GM23338 (cell line): Measurements from ENCODE around the gene NKD1. TPM values are rescaled to one million over a fixed set of nuclear protein-coding genes. Genes with fewer than 3 reads are reported as not detected.

ENCODE experiments used
- ATAC-seq: fragments of 200-7000 bp; cut with Tn5 transposase; 3 replicates; pipeline ENCODE4 v1.9.1; 2020
- DNase-seq: peaks from one replicate; pipeline ENCODE4 v3.0.0-alpha.2; 2015; ENCODE audit warnings: low spot score
- H2AFZ ChIP-seq: fragments of 200-600 bp; sonication (generic); 2 replicates; pipeline ENCODE4 v1.8.0; 2016; ENCODE audit warnings: antibody characterized with exemption, mild to moderate bottlenecking, moderate library complexity
- H3F3A ChIP-seq: fragments of 200-600 bp; sonication (generic); replicated peaks from 2 replicates; pipeline ENCODE4 v1.8.0; 2017; ENCODE audit warnings: antibody characterized with exemption, mixed run types, low read depth
- H3K27ac ChIP-seq: fragments of 200-600 bp; sonication (generic); 2 replicates; pipeline ENCODE4 v1.6.1; 2016; ENCODE audit warnings: low read depth
- H3K27me3 ChIP-seq: fragments of 200-600 bp; sonication (generic); 2 replicates; pipeline ENCODE4 v1.8.0; 2016; ENCODE audit warnings: mild to moderate bottlenecking, mixed run types, moderate library complexity; ENCODE audit not compliant: insufficient read depth
- H3K36me3 ChIP-seq: fragments of 200-600 bp; sonication (generic); 2 replicates; pipeline ENCODE4 v1.8.0; 2016; ENCODE audit warnings: mild to moderate bottlenecking; ENCODE audit not compliant: insufficient read depth
- H3K4me1 ChIP-seq: fragments of 200-600 bp; sonication (generic); 2 replicates; pipeline ENCODE4 v1.8.0; 2016; ENCODE audit warnings: mild to moderate bottlenecking, moderate library complexity; ENCODE audit not compliant: insufficient read depth
- H3K4me2 ChIP-seq: fragments of 200-600 bp; sonication (generic); 2 replicates; pipeline ENCODE4 v1.7.1; 2017; ENCODE audit warnings: mixed run types
- H3K4me3 ChIP-seq: fragments of 200-600 bp; sonication (generic); 2 replicates; pipeline ENCODE4 v1.6.1; 2016; ENCODE audit warnings: mixed run types
- H3K79me2 ChIP-seq: fragments of 200-600 bp; sonication (generic); replicated peaks from 2 replicates; pipeline ENCODE4 v1.8.0; 2017; ENCODE audit warnings: mild to moderate bottlenecking; ENCODE audit not compliant: insufficient read depth
- H3K9me2 ChIP-seq: fragments of 200-600 bp; sonication (generic); 2 replicates; pipeline ENCODE4 v1.8.0; 2017; ENCODE audit not compliant: insufficient read depth
- H4K20me1 ChIP-seq: fragments of 200-600 bp; sonication (generic); replicated peaks from 2 replicates; pipeline ENCODE4 v1.8.0; 2017; ENCODE audit warnings: mild to moderate bottlenecking; ENCODE audit not compliant: insufficient read depth
- H3K27ac Mint-ChIP-seq: 2 replicates; pipeline ENCODE4 v1.8.0; 2020; ENCODE audit warnings: inconsistent platforms, mild to moderate bottlenecking, moderate library complexity, mixed read lengths
- H3K27me3 Mint-ChIP-seq: 3 replicates; pipeline ENCODE4 v1.8.0; 2022; ENCODE audit warnings: low read depth, mild to moderate bottlenecking, moderate library complexity, mixed read lengths, inconsistent platforms; ENCODE audit not compliant: insufficient read depth, poor library complexity
- H3K36me3 Mint-ChIP-seq: 3 replicates; pipeline ENCODE4 v1.8.0; 2021; ENCODE audit warnings: low read depth, mild to moderate bottlenecking, inconsistent platforms, moderate library complexity, mixed read lengths
- H3K4me1 Mint-ChIP-seq: 3 replicates; pipeline ENCODE4 v1.8.0; 2020; ENCODE audit warnings: mild to moderate bottlenecking, inconsistent platforms, mixed read lengths
- H3K4me3 Mint-ChIP-seq: 3 replicates; pipeline ENCODE4 v1.8.0; 2021; ENCODE audit warnings: moderate library complexity, mild to moderate bottlenecking, inconsistent platforms, mixed read lengths
- H3K9me3 Mint-ChIP-seq: 3 replicates; pipeline ENCODE4 v1.8.0; 2020; ENCODE audit warnings: moderate library complexity, mild to moderate bottlenecking, inconsistent platforms, mixed read lengths
- CTCF ChIP-seq, 2 experiments: fragments of 200-600 bp in 1 of 2; sonication (generic) in 1 of 2; conservative IDR thresholded peaks; 2 replicates each; pipeline versions ENCODE4 v1.5.1 to v1.6.1; 2016 to 2017; ENCODE audit warnings: antibody characterized with exemption in 2 of 2, low read depth in 2 of 2, mild to moderate bottlenecking in 2 of 2, moderate library complexity in 1 of 2
- REST ChIP-seq: IDR thresholded peaks from one replicate; pipeline ENCODE4 v1.6.1; 2018; ENCODE audit warnings: antibody characterized with exemption; ENCODE audit not compliant: unreplicated experiment
- polyA plus RNA-seq: library from polyadenylated mRNA; unstranded; fragments of >200 nt; fragmentation: Nextera tagmentation; extraction: Ambion mirVana; gene quantifications from 2 replicates; pipeline ENCODE4 v1.2.1, GENCODE V29; 2016
- total RNA-seq: library from RNA; depleted of rRNA; stranded (reverse); fragments of >200 nt; shearing (Covaris generic); gene quantifications from 2 replicates; pipeline ENCODE4 v1.2.3, GENCODE V29; 2014

Gene NKD1
- total and polyA plus RNA-seq, 2 experiments from 2014 or later, result 2.1 to 2.3 TPM

GRCh38 chr16:50667497-50668367, 119.5 kb downstream of the NKD1 start:
- ATAC-seq, result no peak
- Mint-ChIP-seq H3K4me1 (peaks cover 10% of the 10 kb centered on the region), H3K4me3 (no peak overlapping the region)

More at GRCh38 chr16:50667497-50668367, 119.5 kb downstream of the NKD1 start:
- TF ChIP-seq CTCF (conservative IDR thresholded peaks at IDR 0.05; ENCODE audit: low read depth in 2 of 2) (peak in 1 of 2 experiments; percentile 27; a peak in 1 of 4 replicates), REST (no peak)
- Histone ChIP-seq H3F3A (no peaks in the 10 kb centered on the region), H3K4me3 (no peak overlapping the region), H3K79me2 (no peaks in the 10 kb centered on the region), H3K4me2 (no peak overlapping the region), H3K27me3 (peaks cover 8% of the 10 kb centered on the region; the same call in 1 of the 2 replicates), H4K20me1 (no peaks in the 10 kb centered on the region), H3K9me2 (0 out of 2 replicates have a peak, but pooled peaks cover 2% of the 10 kb centered on the region), H2AFZ (peak overlapping the region; percentile 63; the same call in 1 of the 2 replicates), H3K4me1 (no peaks in the 10 kb centered on the region), H3K27ac (no peak overlapping the region), H3K36me3 (no peaks in the 10 kb centered on the region)
- peaks cover 18% of the 10 kb centered on the region for H3K36me3 Mint-ChIP-seq
- no peak overlapping the region for H3K27ac Mint-ChIP-seq
- peaks cover 5% of the 10 kb centered on the region for H3K27me3 Mint-ChIP-seq
- peaks cover 24% of the 10 kb centered on the region for H3K9me3 Mint-ChIP-seq
- DNase-seq, result no peak
